Lower lobe of right lung (tissue), 2 donors: Measurements from ENCODE around the gene TMEM185B. TPM values are rescaled to one million over a fixed set of nuclear protein-coding genes. Genes with fewer than 3 reads are reported as not detected.

Experiments used
- ATAC-seq, 2 donors: fragments of 200-7000 bp; cut with Tn5 transposase; one replicate each; pipeline ENCODE4 v1.9.1; 2020 to 2022; ENCODE audit warnings: mild to moderate bottlenecking in 2 of 2, moderate library complexity in 2 of 2
- DNase-seq: peaks from one replicate; pipeline ENCODE4 v3.0.0-alpha.2; 2020
- H3K27ac ChIP-seq: fragments of 200-600 bp; one replicate; pipeline ENCODE4 v1.8.0; 2022
- H3K27me3 ChIP-seq: fragments of 200-600 bp; one replicate; pipeline ENCODE4 v1.8.0; 2022; ENCODE audit warnings: low read depth
- H3K36me3 ChIP-seq: fragments of 200-600 bp; one replicate; pipeline ENCODE4 v1.8.0; 2022; ENCODE audit warnings: mild to moderate bottlenecking
- H3K4me1 ChIP-seq: fragments of 200-600 bp; one replicate; pipeline ENCODE4 v1.8.0; 2022
- H3K4me3 ChIP-seq: fragments of 200-600 bp; one replicate; pipeline ENCODE4 v1.8.0; 2022; ENCODE audit warnings: mild to moderate bottlenecking
- H3K9me3 ChIP-seq: fragments of 200-600 bp; one replicate; pipeline ENCODE4 v1.8.0; 2022
- intact Hi-C: fragments of 100-400 bp; cut with DNase I; formaldehyde crosslinking; loops from one replicate; pipeline ENCODE4 v1.11.0; 2022
- total RNA-seq: library from RNA; stranded (reverse); fragmentation: NEBNext Ultra II Directional; extraction: Animal tissue kit (Norgen Biotek cat#: 25700); gene quantifications from one replicate; pipeline ENCODE4 v1.2.1, GENCODE V29; 2021
- TF ChIP-seq, protein P1 (sequence below): fragments of 200-600 bp; IDR thresholded peaks from one replicate; pipeline ENCODE4 v1.8.0; 2022; ENCODE audit warnings: antibody characterized with exemption, mild to moderate bottlenecking
- donor health status: DM: no; HTN: yes; CAD: no; lungs with severe emphysema.

The TMEM185B gene
- total RNA-seq, 1 donor from 2014 or later: 22.2 TPM

GRCh38 chr2:120228503-120228902 is 5.3 kb upstream of the TMEM185B start:
- DNase-seq (no peak), ATAC-seq (no peak)
- H3K27ac ChIP-seq: no peak overlapping the region
- intact Hi-C loops: no loop called here
- no peaks in the 10 kb centered on the region for H3K27me3 ChIP-seq
- no peaks in the 10 kb centered on the region for H3K9me3 ChIP-seq
- TF ChIP-seq, protein P1, sequence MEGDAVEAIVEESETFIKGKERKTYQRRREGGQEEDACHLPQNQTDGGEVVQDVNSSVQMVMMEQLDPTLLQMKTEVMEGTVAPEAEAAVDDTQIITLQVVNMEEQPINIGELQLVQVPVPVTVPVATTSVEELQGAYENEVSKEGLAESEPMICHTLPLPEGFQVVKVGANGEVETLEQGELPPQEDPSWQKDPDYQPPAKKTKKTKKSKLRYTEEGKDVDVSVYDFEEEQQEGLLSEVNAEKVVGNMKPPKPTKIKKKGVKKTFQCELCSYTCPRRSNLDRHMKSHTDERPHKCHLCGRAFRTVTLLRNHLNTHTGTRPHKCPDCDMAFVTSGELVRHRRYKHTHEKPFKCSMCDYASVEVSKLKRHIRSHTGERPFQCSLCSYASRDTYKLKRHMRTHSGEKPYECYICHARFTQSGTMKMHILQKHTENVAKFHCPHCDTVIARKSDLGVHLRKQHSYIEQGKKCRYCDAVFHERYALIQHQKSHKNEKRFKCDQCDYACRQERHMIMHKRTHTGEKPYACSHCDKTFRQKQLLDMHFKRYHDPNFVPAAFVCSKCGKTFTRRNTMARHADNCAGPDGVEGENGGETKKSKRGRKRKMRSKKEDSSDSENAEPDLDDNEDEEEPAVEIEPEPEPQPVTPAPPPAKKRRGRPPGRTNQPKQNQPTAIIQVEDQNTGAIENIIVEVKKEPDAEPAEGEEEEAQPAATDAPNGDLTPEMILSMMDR: no peak
- H3K4me3 ChIP-seq: no peak overlapping the region
- no peaks in the 10 kb centered on the region for H3K36me3 ChIP-seq
- peaks cover 33% of the 10 kb centered on the region for H3K4me1 ChIP-seq

DNA sequence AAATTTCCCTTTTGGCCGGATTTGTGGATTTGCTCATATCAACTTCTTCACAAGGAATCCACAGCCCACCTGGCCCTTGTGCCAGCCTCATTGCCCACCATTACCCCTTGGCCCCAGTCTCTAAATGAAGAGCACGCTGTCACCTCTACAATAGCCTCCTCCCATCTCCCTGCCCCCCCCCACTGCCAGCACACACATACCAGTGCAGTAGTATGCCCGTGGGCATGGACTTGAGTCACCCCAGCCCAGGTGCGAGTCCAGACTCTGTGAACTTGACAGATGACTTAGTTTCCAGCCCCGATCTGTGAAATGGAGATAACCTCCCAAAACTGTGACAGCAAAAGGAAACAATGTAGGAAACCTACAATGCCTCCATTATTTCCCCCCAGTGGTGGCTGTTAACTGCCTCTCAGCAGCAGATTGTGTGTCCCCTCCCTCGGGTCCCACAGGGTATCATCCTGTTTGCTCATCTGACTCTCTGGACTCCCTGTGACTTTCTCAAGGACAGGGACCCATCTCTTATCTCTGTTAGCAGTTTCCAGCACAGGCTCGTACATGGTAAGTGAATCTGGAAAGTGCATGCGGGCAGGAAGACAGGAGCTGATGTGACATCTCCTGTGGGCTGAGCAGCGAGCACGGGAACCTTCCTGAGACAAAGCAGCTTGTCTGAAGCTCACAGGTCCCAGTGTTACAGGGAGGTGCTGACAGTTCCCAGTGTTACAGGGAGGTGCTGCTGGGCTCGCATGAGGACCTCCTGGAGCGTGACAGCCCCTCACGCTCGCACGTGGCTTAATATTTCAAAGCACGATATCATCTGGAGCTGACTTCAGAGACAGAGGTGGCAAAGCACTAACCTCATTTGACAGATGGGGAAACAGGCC is 4.2 kb upstream of the TMEM185B start:
- peaks cover 4% of the 10 kb centered on the region for H3K9me3 ChIP-seq
- H3K27me3 ChIP-seq: no peaks in the 10 kb centered on the region
- H3K4me3 ChIP-seq: no peak overlapping the region
- ATAC-seq (no peak), DNase-seq (no peak)
- H3K36me3 ChIP-seq: no peaks in the 10 kb centered on the region
- H3K4me1 ChIP-seq: peaks cover 30% of the 10 kb centered on the region
- no peak overlapping the region for H3K27ac ChIP-seq
- TF ChIP-seq, protein P1: no peak
- intact Hi-C loops: no loop called here

DNA sequence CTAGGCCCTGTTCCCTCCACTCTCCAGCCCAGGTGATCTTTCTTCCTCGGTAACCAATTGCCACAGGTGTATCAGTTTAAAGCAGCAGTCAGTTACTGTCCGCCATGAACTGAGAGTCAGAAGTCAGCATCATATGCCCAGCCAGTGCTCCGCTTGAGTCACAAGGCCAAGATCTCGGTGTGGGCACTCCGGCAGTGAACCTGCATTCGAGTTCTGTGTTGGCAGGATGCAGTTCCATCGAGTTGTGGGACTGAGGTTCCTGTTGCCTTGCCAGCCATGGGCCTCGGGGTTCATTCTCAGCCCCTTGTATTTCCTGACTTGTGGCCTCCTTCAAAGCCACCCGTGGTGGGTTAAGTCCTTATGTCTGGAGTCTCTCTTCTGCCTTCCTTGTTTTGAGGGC is 3.1 kb upstream of the TMEM185B start:
- Histone ChIP-seq H3K9me3 (peaks cover 4% of the 10 kb centered on the region), H3K27me3 (no peaks in the 10 kb centered on the region), H3K4me1 (peaks cover 35% of the 10 kb centered on the region), H3K27ac (no peak overlapping the region), H3K4me3 (no peak overlapping the region), H3K36me3 (no peaks in the 10 kb centered on the region)
- TF ChIP-seq, protein P1: no peak
- intact Hi-C loops: no loop called here
- DNase-seq (no peak), ATAC-seq (no peak)

DNA sequence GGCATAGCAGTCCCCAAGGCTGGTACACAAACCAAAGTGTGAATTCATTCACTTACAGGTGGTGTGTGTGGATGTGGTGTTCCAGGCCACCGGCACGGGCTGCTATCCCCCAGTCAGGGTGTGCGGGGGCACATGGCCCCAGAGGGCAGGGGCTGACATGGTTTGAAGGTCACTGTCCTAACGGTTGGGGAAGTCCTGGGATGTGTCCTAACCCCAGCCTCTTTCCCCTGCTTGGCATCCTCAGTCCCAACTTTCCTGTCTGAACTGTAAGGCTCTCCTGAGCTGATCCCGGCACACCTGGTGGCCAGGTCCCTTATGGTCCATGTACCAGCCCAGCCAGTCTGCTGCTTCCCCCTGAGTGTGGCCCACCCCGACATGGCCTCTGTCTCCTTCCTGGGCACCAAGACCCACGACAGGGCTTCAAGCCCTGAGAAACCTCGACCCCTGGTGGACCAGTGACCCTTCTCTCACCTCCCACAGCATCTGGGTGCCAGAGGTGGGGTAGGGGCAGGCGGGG is 2.4 kb upstream of the TMEM185B start:
- ATAC-seq (no peak), DNase-seq (no peak)
- Histone ChIP-seq H3K4me3 (no peak overlapping the region), H3K36me3 (no peaks in the 10 kb centered on the region), H3K9me3 (peaks cover 4% of the 10 kb centered on the region), H3K27me3 (no peaks in the 10 kb centered on the region), H3K27ac (no peak overlapping the region), H3K4me1 (peaks cover 35% of the 10 kb centered on the region)
- TF ChIP-seq, protein P1: no peak
- intact Hi-C loops: no loop called here

GRCh38 chr2:120224735-120225548 is 1.7 kb upstream of the TMEM185B start:
- TF ChIP-seq, protein P1: no peak
- Histone ChIP-seq H3K4me1 (peaks cover 35% of the 10 kb centered on the region), H3K36me3 (no peaks in the 10 kb centered on the region), H3K27me3 (no peaks in the 10 kb centered on the region), H3K9me3 (peaks cover 4% of the 10 kb centered on the region), H3K4me3 (no peak overlapping the region), H3K27ac (no peak overlapping the region)
- DNase-seq (no peak), ATAC-seq (no peak)
- intact Hi-C loops: no loop called here
